Measurements from ENCODE around the gene KIF6. TPM values are rescaled to one million over a fixed set of nuclear protein-coding genes. Genes with fewer than 3 reads are reported as not detected.
A peak's percentile ranks its signal among the peaks of the same experiment; 100 is the strongest.

The KIF6 gene, protein sequence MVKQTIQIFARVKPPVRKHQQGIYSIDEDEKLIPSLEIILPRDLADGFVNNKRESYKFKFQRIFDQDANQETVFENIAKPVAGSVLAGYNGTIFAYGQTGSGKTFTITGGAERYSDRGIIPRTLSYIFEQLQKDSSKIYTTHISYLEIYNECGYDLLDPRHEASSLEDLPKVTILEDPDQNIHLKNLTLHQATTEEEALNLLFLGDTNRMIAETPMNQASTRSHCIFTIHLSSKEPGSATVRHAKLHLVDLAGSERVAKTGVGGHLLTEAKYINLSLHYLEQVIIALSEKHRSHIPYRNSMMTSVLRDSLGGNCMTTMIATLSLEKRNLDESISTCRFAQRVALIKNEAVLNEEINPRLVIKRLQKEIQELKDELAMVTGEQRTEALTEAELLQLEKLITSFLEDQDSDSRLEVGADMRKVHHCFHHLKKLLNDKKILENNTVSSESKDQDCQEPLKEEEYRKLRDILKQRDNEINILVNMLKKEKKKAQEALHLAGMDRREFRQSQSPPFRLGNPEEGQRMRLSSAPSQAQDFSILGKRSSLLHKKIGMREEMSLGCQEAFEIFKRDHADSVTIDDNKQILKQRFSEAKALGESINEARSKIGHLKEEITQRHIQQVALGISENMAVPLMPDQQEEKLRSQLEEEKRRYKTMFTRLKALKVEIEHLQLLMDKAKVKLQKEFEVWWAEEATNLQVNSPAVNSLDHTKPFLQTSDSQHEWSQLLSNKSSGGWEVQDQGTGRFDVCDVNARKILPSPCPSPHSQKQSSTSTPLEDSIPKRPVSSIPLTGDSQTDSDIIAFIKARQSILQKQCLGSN
- under 1 TPM in 3 of 4 donors, not detected in 1; 0.10 to 0.61 (median 0.13) TPM for total RNA-seq

DNA sequence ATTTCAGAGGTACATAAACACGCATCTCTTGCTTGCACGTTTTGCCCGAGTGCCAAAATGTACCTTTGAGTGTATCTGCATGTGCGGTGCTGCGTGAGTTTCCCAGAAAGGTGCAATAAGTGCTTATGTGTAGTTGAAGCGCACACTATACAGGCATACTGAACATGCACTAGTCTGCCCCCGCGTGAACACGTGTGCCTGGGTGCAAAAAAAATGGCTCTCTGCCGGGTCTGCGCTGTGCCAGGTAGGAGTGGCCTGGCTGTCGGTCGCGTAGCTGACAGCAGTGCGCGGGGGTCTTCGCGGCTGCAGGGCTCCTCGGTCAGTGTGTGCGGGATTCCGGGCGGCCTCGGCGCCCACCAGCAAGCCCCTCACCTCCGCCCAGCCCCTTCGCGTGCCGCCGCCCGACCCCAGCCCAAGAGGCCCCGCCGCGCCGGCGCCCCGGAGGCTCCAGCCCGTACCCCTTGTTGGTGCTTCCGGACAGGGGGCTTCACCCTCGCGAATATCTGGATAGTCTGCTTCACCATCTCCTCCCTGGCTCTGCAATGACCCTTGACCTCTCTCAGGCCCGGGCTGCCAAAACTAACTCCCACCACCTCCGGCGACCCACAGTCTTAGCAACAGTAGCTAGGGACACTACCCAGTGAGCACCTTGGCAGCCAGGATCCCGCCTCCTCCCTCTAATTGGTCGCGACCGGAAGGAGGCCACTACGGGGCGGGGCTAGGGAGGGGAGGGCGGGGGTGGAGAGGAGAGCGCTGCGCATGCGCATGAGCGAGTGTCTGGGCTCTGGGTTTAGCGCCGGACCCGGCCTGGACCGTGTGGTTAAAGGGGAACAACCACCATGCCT is at the start of gene KIF6:
Gene KIF6, minus strand, starts transcription at position 622 of the 845 bp plus-strand sequence. Its CDS starts 98 bp downstream, at position 524.
- H3K4me3 ChIP-seq (ENCODE audit: low read depth, poor library complexity, severe bottlenecking): peak within 1 kb of the TSS; percentile 70
- TF ChIP-seq, protein P1, sequence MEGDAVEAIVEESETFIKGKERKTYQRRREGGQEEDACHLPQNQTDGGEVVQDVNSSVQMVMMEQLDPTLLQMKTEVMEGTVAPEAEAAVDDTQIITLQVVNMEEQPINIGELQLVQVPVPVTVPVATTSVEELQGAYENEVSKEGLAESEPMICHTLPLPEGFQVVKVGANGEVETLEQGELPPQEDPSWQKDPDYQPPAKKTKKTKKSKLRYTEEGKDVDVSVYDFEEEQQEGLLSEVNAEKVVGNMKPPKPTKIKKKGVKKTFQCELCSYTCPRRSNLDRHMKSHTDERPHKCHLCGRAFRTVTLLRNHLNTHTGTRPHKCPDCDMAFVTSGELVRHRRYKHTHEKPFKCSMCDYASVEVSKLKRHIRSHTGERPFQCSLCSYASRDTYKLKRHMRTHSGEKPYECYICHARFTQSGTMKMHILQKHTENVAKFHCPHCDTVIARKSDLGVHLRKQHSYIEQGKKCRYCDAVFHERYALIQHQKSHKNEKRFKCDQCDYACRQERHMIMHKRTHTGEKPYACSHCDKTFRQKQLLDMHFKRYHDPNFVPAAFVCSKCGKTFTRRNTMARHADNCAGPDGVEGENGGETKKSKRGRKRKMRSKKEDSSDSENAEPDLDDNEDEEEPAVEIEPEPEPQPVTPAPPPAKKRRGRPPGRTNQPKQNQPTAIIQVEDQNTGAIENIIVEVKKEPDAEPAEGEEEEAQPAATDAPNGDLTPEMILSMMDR (IDR thresholded peaks at IDR 0.05): no peak
- no peak for TF ChIP-seq POLR2A (IDR thresholded peaks at IDR 0.05)
- DNase-seq (ENCODE audit: low spot score in 2 of 2): peak; percentile 87 to 96
- 7 to 9% methylated on average over 19 to 22 of the region's 58 CpGs for WGBS, 2 donors
- intact Hi-C loops (cut with DNase I; ENCODE audit: low total_unique reads): no loop called here

DNA sequence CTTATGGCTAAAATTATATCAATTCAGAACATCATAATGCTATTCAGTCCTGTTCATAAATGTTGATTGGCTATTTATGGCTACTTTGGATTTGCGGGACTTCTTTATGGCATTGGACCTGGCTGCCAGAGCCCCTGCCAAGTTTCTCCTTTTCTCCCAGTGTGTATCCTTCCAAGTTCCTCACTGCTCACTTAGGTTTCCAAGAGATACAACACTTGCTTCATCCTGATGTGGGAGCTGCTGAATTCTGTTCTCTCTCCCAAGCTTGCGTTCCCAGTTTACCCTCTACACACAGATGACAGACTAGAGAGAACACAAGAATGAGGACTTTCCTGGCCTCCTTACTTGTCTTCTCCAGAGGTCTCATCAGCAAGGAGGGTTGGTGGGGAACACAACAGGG is 48.6 kb upstream of the KIF6 start:
- intact Hi-C loops (cut with DNase I; ENCODE audit: low total_unique reads): no loop called here
- 71 to 85% methylated on average over 2 of the region's 2 CpGs for WGBS, 2 donors
- no peak for DNase-seq (ENCODE audit: low spot score in 2 of 2)
- no peak overlapping the region for H3K4me3 ChIP-seq (ENCODE audit: low read depth, poor library complexity, severe bottlenecking)
- TF ChIP-seq, protein P1 (IDR thresholded peaks at IDR 0.05): no peak
- no peak for TF ChIP-seq POLR2A (IDR thresholded peaks at IDR 0.05)

DNA sequence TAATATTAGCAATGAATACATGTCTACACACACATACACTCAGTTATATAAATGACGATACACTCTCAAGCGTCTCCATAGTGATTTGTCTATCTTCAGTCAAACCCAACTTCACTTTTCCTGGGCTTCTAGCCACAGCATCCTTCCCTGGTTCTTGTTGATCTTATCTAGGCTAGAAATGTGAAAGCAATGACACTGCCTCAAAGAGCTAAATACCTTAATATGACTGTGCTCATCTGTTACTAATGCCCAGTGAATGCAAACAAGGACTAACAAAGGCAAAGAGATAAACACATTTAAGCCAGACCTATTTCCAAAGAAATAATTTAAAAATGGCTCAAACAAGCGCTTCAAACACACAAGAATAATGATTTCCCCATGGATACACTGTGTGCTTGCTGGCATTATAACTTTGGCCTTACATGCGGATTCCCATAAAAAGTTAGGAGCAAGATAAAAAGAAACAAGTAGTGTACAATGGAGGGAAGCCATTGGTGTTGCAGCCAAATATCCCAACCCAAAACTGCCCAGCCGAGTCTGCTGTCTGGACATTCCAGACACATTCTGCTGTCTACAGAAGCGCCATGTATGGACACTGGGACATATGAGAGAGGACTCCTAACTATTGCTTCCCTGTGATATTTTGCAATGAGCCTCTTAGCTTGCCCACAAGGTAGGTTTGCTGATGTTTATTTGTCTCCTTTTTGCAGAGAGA is 47.5 kb upstream of the KIF6 start:
- DNase-seq (ENCODE audit: low spot score in 2 of 2): no peak
- intact Hi-C loops (cut with DNase I; ENCODE audit: low total_unique reads): no loop called here
- 61 to 62% methylated on average over 6 of the region's 6 CpGs for WGBS, 2 donors
- no peak overlapping the region for H3K4me3 ChIP-seq (ENCODE audit: low read depth, poor library complexity, severe bottlenecking)
- TF ChIP-seq, protein P1 (IDR thresholded peaks at IDR 0.05): no peak
- TF ChIP-seq POLR2A (IDR thresholded peaks at IDR 0.05): no peak

DNA sequence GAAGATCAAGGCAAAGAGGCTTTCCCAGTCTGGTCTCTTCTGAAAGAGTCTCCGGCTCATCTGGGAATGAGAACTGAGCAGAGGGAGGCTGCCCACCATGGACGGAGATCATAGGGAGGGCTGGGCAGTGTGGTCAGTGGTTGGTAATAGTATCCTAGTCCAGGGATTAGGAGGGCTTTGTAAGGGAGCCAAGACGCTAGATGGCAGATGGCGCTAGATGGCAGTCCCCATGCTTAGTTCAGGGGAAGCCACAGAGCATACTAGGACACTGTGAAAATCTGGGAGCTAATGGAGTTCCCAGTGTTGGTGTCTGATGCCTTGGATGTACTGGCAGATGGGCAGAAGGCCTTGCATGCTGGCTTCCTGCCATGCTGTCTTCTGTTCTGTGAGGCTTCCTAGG is 45.2 kb upstream of the KIF6 start:
- 94 to 97% methylated on average over 4 of the region's 4 CpGs for whole genome bisulfite sequencing, 2 donors
- H3K4me3 ChIP-seq (ENCODE audit: low read depth, poor library complexity, severe bottlenecking): no peak overlapping the region
- intact Hi-C loops (cut with DNase I; ENCODE audit: low total_unique reads): no loop called here
- TF ChIP-seq, protein P1 (IDR thresholded peaks at IDR 0.05): no peak
- TF ChIP-seq POLR2A (IDR thresholded peaks at IDR 0.05): no peak
- DNase-seq (ENCODE audit: low spot score in 2 of 2): no peak

DNA sequence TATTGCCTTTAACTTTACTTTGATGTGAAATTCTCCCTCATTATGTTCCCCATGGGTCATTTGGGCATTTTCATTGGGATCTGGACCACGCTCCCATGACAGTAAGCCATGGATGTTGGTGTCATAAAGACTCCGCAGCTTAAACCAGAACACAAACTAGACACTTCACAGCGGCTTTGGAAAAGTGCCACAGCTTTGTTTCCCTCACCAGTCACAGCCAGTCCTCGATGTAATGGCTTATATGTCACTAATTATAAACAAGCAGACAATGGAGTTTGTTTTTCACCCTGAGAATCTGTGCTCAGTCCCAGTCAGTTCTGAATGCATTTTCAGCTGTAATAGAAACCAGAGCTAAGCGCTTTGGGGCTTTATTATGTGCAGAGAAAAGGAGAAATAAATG is 43.8 kb upstream of the KIF6 start:
- TF ChIP-seq, protein P1 (IDR thresholded peaks at IDR 0.05): no peak
- TF ChIP-seq POLR2A (IDR thresholded peaks at IDR 0.05): no peak
- intact Hi-C loops (cut with DNase I; ENCODE audit: low total_unique reads): no loop called here
- no peak overlapping the region for H3K4me3 ChIP-seq (ENCODE audit: low read depth, poor library complexity, severe bottlenecking)
- DNase-seq (ENCODE audit: low spot score in 2 of 2): no peak
- WGBS, 2 donors: 75 to 78% methylated on average over 5 of the region's 5 CpGs
